Gastroesophageal sphincter (tissue), 3 donors: ENCODE data around the gene EVPL.
"Not testable (repeated sequence)": the region's sequence is repeated elsewhere in the genome, so short reads cannot be mapped to it uniquely, and the experiment has no call there.

ENCODE experiments used
- CTCF ChIP-seq, 4 experiments: fragments of 200-600 bp in 2 of 4; fragments of 450-650 bp in 2 of 4; sonication (generic) in 1 of 4; IDR thresholded peaks; one replicate each; pipeline ENCODE4 v1.5.1; 2017 to 2019; ENCODE audit warnings: antibody characterized with exemption in 4 of 4, mild to moderate bottlenecking in 2 of 4, moderate library complexity in 2 of 4
- POLR2A ChIP-seq, 2 donors: fragments of 450-650 bp; IDR thresholded peaks; one replicate each; pipeline ENCODE4 v1.6.1; 2017; ENCODE audit warnings: antibody characterized with exemption in 2 of 2, mild to moderate bottlenecking in 2 of 2, moderate library complexity in 1 of 2
- POLR2AphosphoS5 ChIP-seq: sonication (generic); formaldehyde crosslinking; IDR thresholded peaks from one replicate; pipeline ENCODE4 v1.6.1; 2017; ENCODE audit warnings: antibody characterized with exemption

GRCh38 chr17:76058264-76058663 lies 31.2 kb upstream of the EVPL start:
- TF ChIP-seq CTCF (IDR thresholded peaks at IDR 0.05); POLR2AphosphoS5; POLR2A (IDR thresholded peaks at IDR 0.05): not testable (repeated sequence)
